IPS-18a (cell line): ENCODE data around the gene TM4SF18.
A peak's percentile ranks its signal among the peaks of the same experiment; 100 is the strongest.
"Not testable (repeated sequence)": the region's sequence is repeated elsewhere in the genome, so short reads cannot be mapped to it uniquely, and the experiment has no call there.

Source experiments
- H3K27ac ChIP-seq: one replicate; pipeline ENCODE4 v1.5.1; 2013; ENCODE audit warnings: low read length
- H3K27me3 ChIP-seq: one replicate; pipeline ENCODE4 v1.6.1; 2013; ENCODE audit warnings: mild to moderate bottlenecking, low read length; ENCODE audit not compliant: control insufficient read depth, insufficient read depth
- H3K36me3 ChIP-seq: one replicate; pipeline ENCODE4 v1.6.1; 2013; ENCODE audit warnings: low read depth, low read length; ENCODE audit not compliant: control insufficient read depth
- H3K4me1 ChIP-seq: one replicate; pipeline ENCODE4 v1.6.1; 2013; ENCODE audit warnings: low read depth, low read length; ENCODE audit not compliant: control insufficient read depth
- H3K4me3 ChIP-seq: one replicate; pipeline ENCODE4 v1.5.1; 2013; ENCODE audit warnings: low read length
- H3K9ac ChIP-seq: one replicate; pipeline ENCODE4 v1.6.1; 2013; ENCODE audit warnings: mild to moderate bottlenecking, low read length, moderate library complexity
- H3K9me3 ChIP-seq: one replicate; pipeline ENCODE4 v1.6.1; 2013; ENCODE audit warnings: low read depth, low read length; ENCODE audit not compliant: control insufficient read depth

The TM4SF18 gene

GRCh38 chr3:149339931-149340309 lies 6.5 kb upstream of the TM4SF18 start:
- peak overlapping the region; percentile 21 for H3K27ac ChIP-seq
- no peaks in the 10 kb centered on the region for H3K9me3 ChIP-seq
- H3K4me3 ChIP-seq: no peak overlapping the region
- H3K27me3 ChIP-seq: no peaks in the 10 kb centered on the region
- H3K36me3 ChIP-seq: no peaks in the 10 kb centered on the region
- no peak overlapping the region for H3K9ac ChIP-seq
- H3K4me1 ChIP-seq: peaks cover 12% of the 10 kb centered on the region

GRCh38 chr3:149337486-149337885 lies 4.0 kb upstream of the TM4SF18 start:
- H3K4me1 ChIP-seq: peaks cover 27% of the 10 kb centered on the region
- H3K27ac ChIP-seq, H3K27me3 ChIP-seq, H3K4me3 ChIP-seq, H3K9me3 ChIP-seq, H3K36me3 ChIP-seq, H3K9ac ChIP-seq: not testable (repeated sequence)

- H3K4me3 ChIP-seq: no peak overlapping the region
- H3K9ac ChIP-seq: no peak overlapping the region
- H3K36me3 ChIP-seq: no peaks in the 10 kb centered on the region
- H3K4me1 ChIP-seq: peaks cover 27% of the 10 kb centered on the region
- no peak overlapping the region for H3K27ac ChIP-seq
- H3K27me3 ChIP-seq: no peaks in the 10 kb centered on the region
- H3K9me3 ChIP-seq: no peaks in the 10 kb centered on the region
These were observed 3.5 kb upstream of the TM4SF18 start for GRCh38 chr3:149336925-149337324.

- Histone ChIP-seq H3K4me3 (peak overlapping the region; percentile 33), H3K4me1 (peaks cover 16% of the 10 kb centered on the region), H3K9me3 (no peaks in the 10 kb centered on the region), H3K27me3 (no peaks in the 10 kb centered on the region), H3K9ac (peak overlapping the region; percentile 19), H3K36me3 (no peaks in the 10 kb centered on the region), H3K27ac (no peak overlapping the region)
These were observed 665 bp downstream of the TM4SF18 start for GRCh38 chr3:149332771-149333170.

- Histone ChIP-seq H3K9ac (no peak overlapping the region), H3K27ac (no peak overlapping the region), H3K4me3 (no peak overlapping the region)
These were observed 1.1 kb downstream of the TM4SF18 start for GRCh38 chr3:149332227-149332765.

DNA sequence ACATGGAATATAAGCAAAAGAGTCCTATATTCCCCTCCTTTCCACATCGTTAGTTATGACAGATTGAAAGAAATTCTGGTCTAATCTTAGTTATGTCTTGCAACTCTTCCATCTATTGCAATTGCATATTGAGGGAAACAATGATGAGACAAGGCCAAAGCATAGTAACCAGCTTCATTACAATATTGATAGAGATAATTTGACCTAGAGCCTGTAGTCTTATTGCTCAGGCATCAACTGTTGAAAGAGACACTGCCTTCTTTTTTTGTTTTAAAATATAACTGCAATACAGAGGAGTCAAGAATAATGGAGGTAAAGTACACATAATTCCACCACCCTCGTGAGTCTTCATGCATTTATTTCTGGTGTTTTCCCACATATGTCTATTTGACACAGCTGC lies 2.0 kb downstream of the TM4SF18 start:
- peaks cover 16% of the 10 kb centered on the region for H3K4me1 ChIP-seq

More at GRCh38 chr3:149332227-149332765, 1.1 kb downstream of the TM4SF18 start:
- no peaks in the 10 kb centered on the region for H3K27me3 ChIP-seq
- no peaks in the 10 kb centered on the region for H3K36me3 ChIP-seq
- peaks cover 16% of the 10 kb centered on the region for H3K4me1 ChIP-seq
- H3K9me3 ChIP-seq: no peaks in the 10 kb centered on the region

GRCh38 chr3:149330609-149331331 lies 2.7 kb downstream of the TM4SF18 start:
- peaks cover 16% of the 10 kb centered on the region for H3K4me1 ChIP-seq
- H3K27me3 ChIP-seq: no peaks in the 10 kb centered on the region
- H3K36me3 ChIP-seq: no peaks in the 10 kb centered on the region
- no peak overlapping the region for H3K4me3 ChIP-seq
- H3K9me3 ChIP-seq: no peaks in the 10 kb centered on the region
- H3K9ac ChIP-seq: no peak overlapping the region
- no peak overlapping the region for H3K27ac ChIP-seq

More for the DNA sequence above, 2.0 kb downstream of the TM4SF18 start:
- Histone ChIP-seq H3K27ac (no peak overlapping the region), H3K27me3 (no peaks in the 10 kb centered on the region), H3K4me3 (no peak overlapping the region), H3K36me3 (no peaks in the 10 kb centered on the region), H3K9me3 (no peaks in the 10 kb centered on the region), H3K9ac (no peak overlapping the region)

DNA sequence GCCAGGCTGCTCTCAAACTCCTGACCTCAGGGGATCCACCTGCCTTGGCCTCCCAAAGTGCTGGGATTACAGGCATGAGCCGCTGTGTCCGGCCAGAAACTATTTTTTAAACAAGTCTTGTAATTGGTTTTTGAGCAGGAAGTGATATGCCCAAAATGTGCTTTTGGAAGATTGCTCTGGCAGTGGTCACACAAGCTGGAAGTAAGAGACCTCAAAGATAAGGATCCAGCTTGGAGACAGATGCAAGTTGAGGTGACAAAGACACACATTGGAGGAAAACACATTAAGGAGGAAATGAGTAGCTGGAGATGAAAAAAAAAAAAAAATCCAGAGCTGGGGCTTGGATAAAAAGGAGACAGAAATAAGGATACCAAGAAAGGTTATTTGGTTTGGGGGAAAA lies 6.3 kb downstream of the TM4SF18 start:
- no peaks in the 10 kb centered on the region for H3K9me3 ChIP-seq
- no peak overlapping the region for H3K4me3 ChIP-seq
- H3K27me3 ChIP-seq: no peaks in the 10 kb centered on the region
- H3K4me1 ChIP-seq: no peaks in the 10 kb centered on the region
- H3K27ac ChIP-seq: no peak overlapping the region
- H3K36me3 ChIP-seq: no peaks in the 10 kb centered on the region
- no peak overlapping the region for H3K9ac ChIP-seq

- no peak overlapping the region for H3K4me3 ChIP-seq
- H3K36me3 ChIP-seq: no peaks in the 10 kb centered on the region
- no peak overlapping the region for H3K27ac ChIP-seq
These were observed 7.9 kb downstream of the TM4SF18 start for GRCh38 chr3:149325581-149325980.

GRCh38 chr3:149324332-149324731 lies 9.1 kb downstream of the TM4SF18 start:
- no peaks in the 10 kb centered on the region for H3K9me3 ChIP-seq
- no peak overlapping the region for H3K9ac ChIP-seq
- no peak overlapping the region for H3K27ac ChIP-seq
- H3K4me1 ChIP-seq: peaks cover 3% of the 10 kb centered on the region
- no peak overlapping the region for H3K4me3 ChIP-seq
- no peaks in the 10 kb centered on the region for H3K27me3 ChIP-seq
- H3K36me3 ChIP-seq: no peaks in the 10 kb centered on the region

More at GRCh38 chr3:149325581-149325980, 7.9 kb downstream of the TM4SF18 start:
- no peaks in the 10 kb centered on the region for H3K9me3 ChIP-seq
- no peak overlapping the region for H3K9ac ChIP-seq
- H3K4me1 ChIP-seq: no peaks in the 10 kb centered on the region
- H3K27me3 ChIP-seq: no peaks in the 10 kb centered on the region

- no peaks in the 10 kb centered on the region for H3K9me3 ChIP-seq
- H3K27me3 ChIP-seq: no peaks in the 10 kb centered on the region
- H3K36me3 ChIP-seq: no peaks in the 10 kb centered on the region
- no peak overlapping the region for H3K9ac ChIP-seq
- no peak overlapping the region for H3K27ac ChIP-seq
- no peak overlapping the region for H3K4me3 ChIP-seq
- H3K4me1 ChIP-seq: peaks cover 3% of the 10 kb centered on the region
These were observed 11.8 kb downstream of the TM4SF18 start for GRCh38 chr3:149321640-149322039.

- Histone ChIP-seq H3K4me3 (no peak overlapping the region), H3K36me3 (no peaks in the 10 kb centered on the region), H3K4me1 (peaks cover 3% of the 10 kb centered on the region), H3K9ac (no peak overlapping the region), H3K9me3 (no peaks in the 10 kb centered on the region), H3K27me3 (no peaks in the 10 kb centered on the region), H3K27ac (no peak overlapping the region)
These were observed 12.3 kb downstream of the TM4SF18 start for GRCh38 chr3:149321136-149321535.
